GM12878 (cell line): ENCODE measurements around the gene ZNF627. TPM values are rescaled to one million over a fixed set of nuclear protein-coding genes. Genes with fewer than 3 reads are reported as not detected.

ENCODE experiments used
- ATAC-seq: fragments of 200-7000 bp; cut with Tn5 transposase; 3 replicates; pipeline ENCODE4 v1.9.1; 2020; ENCODE audit warnings: mild to moderate bottlenecking, moderate library complexity
- BruUV-seq: library from RNA; stranded (reverse); fragments of 400-500 nt; replicated peaks from 2 replicates; lab custom pipeline; 2021; lab: Mats Ljungman, UMichigan
- CTCF ChIA-PET: fragments of 300-600 bp; sonication (Branson Sonifier 250); formaldehyde crosslinking; extraction: SDS; loops from one replicate; lab custom pipeline; 2021; ENCODE audit warnings: inconsistent platforms; lab: Yijun Ruan, JAX
- POLR2A ChIA-PET: fragments of 350-600 bp; formaldehyde crosslinking; extraction: SDS; loops from one replicate; lab custom pipeline; 2021; ENCODE audit warnings: inconsistent platforms; lab: Charles Lee
- RAD21 ChIA-PET: fragments of 300-600 bp; sonication (Branson Sonifier 250); formaldehyde crosslinking; loops from one replicate; lab custom pipeline; 2023; ENCODE audit warnings: antibody characterized with exemption; ENCODE audit not compliant: unreplicated experiment; lab: Charles Lee
- SMC1A ChIA-PET: fragments of 300-600 bp; sonication (Branson Sonifier 250); formaldehyde crosslinking; loops from one replicate; lab custom pipeline; 2023; ENCODE audit not compliant: unreplicated experiment, uncharacterized antibody; lab: Charles Lee
- DNase-seq: peaks from one replicate; pipeline ENCODE4 v3.0.0-alpha.2; 2011; ENCODE audit warnings: low read depth, low spot score
- FAIRE-seq: peaks from 3 replicates; lab custom pipeline; 2011; peaks lifted over from hg19 to GRCh38; lab: Jason Lieb, UNC
- H2AFZ ChIP-seq: 2 replicates; pipeline ENCODE4 v1.6.0; 2011; ENCODE audit warnings: low read depth, low read length, control low read depth; ENCODE audit not compliant: control insufficient read depth
- H3K27ac ChIP-seq: 2 replicates; pipeline ENCODE4 v1.5.1; 2011; ENCODE audit warnings: control low read depth; ENCODE audit not compliant: control insufficient read depth, insufficient read depth
- H3K27me3 ChIP-seq, 2 experiments: replicated peaks in 1 of 2; 2 replicates each; pipeline versions ENCODE4 v1.6.0 to v1.6.1; 2011; ENCODE audit warnings: low read length in 1 of 2; ENCODE audit not compliant: control insufficient read depth in 2 of 2, insufficient read depth in 2 of 2
- H3K36me3 ChIP-seq, 2 experiments: 2 replicates each; pipeline ENCODE4 v1.5.1; 2011; ENCODE audit warnings: low read length in 1 of 2; ENCODE audit not compliant: control insufficient read depth in 2 of 2, insufficient read depth in 2 of 2
- H3K4me1 ChIP-seq: 2 replicates; pipeline ENCODE4 v1.6.1; 2011; ENCODE audit warnings: mild to moderate bottlenecking, low read length, moderate library complexity, mixed read lengths; ENCODE audit not compliant: control insufficient read depth, insufficient read depth
- H3K4me2 ChIP-seq: 2 replicates; pipeline ENCODE4 v1.6.0; 2011; ENCODE audit warnings: control low read depth; ENCODE audit not compliant: control insufficient read depth, insufficient read depth
- H3K4me3 ChIP-seq: fragments of 200-600 bp; sonication (generic); 2 replicates; pipeline ENCODE4 v1.5.1; 2016
- H3K79me2 ChIP-seq: 2 replicates; pipeline ENCODE4 v1.6.0; 2011; ENCODE audit warnings: low read length; ENCODE audit not compliant: control insufficient read depth, insufficient read depth
- H3K9ac ChIP-seq: 2 replicates; pipeline ENCODE4 v1.8.0; 2011; ENCODE audit warnings: low read length, control low read depth, mixed read lengths; ENCODE audit not compliant: control insufficient read depth, insufficient read depth
- H3K9me3 ChIP-seq: replicated peaks from 3 replicates; pipeline ENCODE4 v1.5.1; 2011; ENCODE audit warnings: mild to moderate bottlenecking, low read length; ENCODE audit not compliant: control insufficient read depth, insufficient read depth
- H4K20me1 ChIP-seq: 2 replicates; pipeline ENCODE4 v1.6.0; 2011; ENCODE audit not compliant: control insufficient read depth, insufficient read depth
- ATF3 ChIP-seq: IDR thresholded peaks from 2 replicates; pipeline ENCODE4 v1.6.1; 2011; ENCODE audit warnings: low read depth, mild to moderate bottlenecking, low read length, moderate library complexity, borderline replicate concordance; ENCODE audit errors: extremely low read depth
- CREM ChIP-seq: IDR thresholded peaks from 2 replicates; pipeline ENCODE4 v1.6.1; 2014; ENCODE audit warnings: antibody characterized with exemption, low read depth
- CTCF ChIP-seq, 3 experiments: IDR thresholded peaks in 2 of 3; conservative IDR thresholded peaks in 1 of 3; 2 replicates each; pipeline ENCODE4 v1.5.1; 2011; ENCODE audit warnings: low read depth in 3 of 3, low read length in 3 of 3, mild to moderate bottlenecking in 3 of 3, control low read depth in 2 of 3, moderate library complexity in 2 of 3, inconsistent platforms in 1 of 3, mixed read lengths in 1 of 3; ENCODE audit not compliant: control insufficient read depth in 2 of 3, insufficient read depth in 1 of 3; ENCODE audit errors: extremely low read depth in 1 of 3
- GATAD2B ChIP-seq: fragments of 450-650 bp; conservative IDR thresholded peaks from 2 replicates; pipeline ENCODE4 v1.6.1; 2017; ENCODE audit warnings: low read depth, mild to moderate bottlenecking, moderate library complexity
- IKZF2 ChIP-seq, 2 experiments: fragments of 450-650 bp; IDR thresholded peaks; 2 replicates each; pipeline ENCODE4 v1.6.1; 2017; ENCODE audit warnings: mild to moderate bottlenecking in 2 of 2, moderate library complexity in 2 of 2
- KAT2A ChIP-seq: conservative IDR thresholded peaks from 2 replicates; pipeline ENCODE4 v1.6.1; 2011; ENCODE audit warnings: low read depth, low read length; ENCODE audit not compliant: control insufficient read depth
- MYC ChIP-seq: IDR thresholded peaks from 2 replicates; pipeline ENCODE4 v1.6.1; 2011; ENCODE audit warnings: mild to moderate bottlenecking, low read length, moderate library complexity, inconsistent platforms; ENCODE audit not compliant: insufficient read depth, insufficient replicate concordance, insufficient read length, severe bottlenecking
- NFXL1 ChIP-seq: fragments of 450-650 bp; IDR thresholded peaks from 2 replicates; pipeline ENCODE4 v1.6.1; 2017; ENCODE audit warnings: antibody characterized with exemption, mild to moderate bottlenecking, borderline replicate concordance
- NFYA ChIP-seq: IDR thresholded peaks from 2 replicates; pipeline ENCODE4 v1.6.1; 2011; ENCODE audit warnings: low read depth, mild to moderate bottlenecking, low read length, improper control_type of control experiment, borderline replicate concordance
- NRF1 ChIP-seq: conservative IDR thresholded peaks from 2 replicates; pipeline ENCODE4 v1.6.1; 2011; ENCODE audit warnings: mild to moderate bottlenecking, low read depth, low read length, improper control_type of control experiment
- RAD51 ChIP-seq: fragments of 450-650 bp; IDR thresholded peaks from 2 replicates; pipeline ENCODE4 v1.6.1; 2016; ENCODE audit warnings: moderate library complexity, mild to moderate bottlenecking, inconsistent platforms
- RB1 ChIP-seq: fragments of 450-650 bp; formaldehyde crosslinking; IDR thresholded peaks from 2 replicates; pipeline ENCODE4 v1.6.1; 2017; ENCODE audit warnings: mild to moderate bottlenecking, borderline replicate concordance
- SREBF1 ChIP-seq: IDR thresholded peaks from 2 replicates; pipeline ENCODE4 v1.6.1; 2012; ENCODE audit warnings: mild to moderate bottlenecking, low read length
- STAT3 ChIP-seq: IDR thresholded peaks from 2 replicates; pipeline ENCODE4 v1.6.1; 2011; ENCODE audit warnings: low read depth, low read length, improper control_type of control experiment
- ZBTB4 ChIP-seq: fragments of 450-650 bp; formaldehyde crosslinking; IDR thresholded peaks from 2 replicates; pipeline ENCODE4 v1.4.0; 2022; ENCODE audit warnings: mild to moderate bottlenecking, moderate library complexity
- WGBS: methylation state at CpG from one replicate; pipeline ENCODE4 v1.1.6; 2016; ENCODE audit warnings: low lambda C conversion rate; ENCODE audit not compliant: insufficient replicate concordance, insufficient coverage; ENCODE audit errors: missing lambda C conversion rate; 5-methylcytosine and 5-hydroxymethylcytosine counted together
- in situ Hi-C: fragments of 300-500 bp; cut with MboI; formaldehyde crosslinking; loops from 9 replicates; pipeline ENCODE4 v1.14.3; 2018; ENCODE audit warnings: mixed read lengths
- intact Hi-C: fragments of 100-400 bp; cut with micrococcal nuclease; formaldehyde crosslinking; loops from one replicate; pipeline ENCODE4 v1.14.2; 2022; ENCODE audit not compliant: unreplicated experiment
- polyA plus RNA-seq, 11 experiments: library from polyadenylated mRNA; depleted of rRNA in 4 of 11; unstranded in 6 of 11; stranded (reverse) in 5 of 11; fragments of >200 nt; fragmentation: Nextera tagmentation in 4 of 11; fragmentation: Illumina TruSeq in 1 of 11; extraction: Ambion mirVana in 4 of 11; extraction: Trizol in 1 of 11; gene quantifications; 1 replicate in 1 of 11; 2 replicates in 10 of 11; pipeline versions ENCODE4 v1.2.1 to v1.2.3, GENCODE V29; 2011 to 2016; ENCODE audit warnings: inconsistent platforms in 2 of 11, missing spikeins in 2 of 11, low read depth in 1 of 11
- total RNA-seq, 4 experiments: library from RNA; depleted of rRNA in 3 of 4; stranded (reverse); fragments of >200 nt in 3 of 4; fragmentation: Illumina TruSeq in 1 of 4; extraction: Trizol in 1 of 4; gene quantifications; 2 replicates each; pipeline versions ENCODE4 v1.2.1 to v1.2.3, GENCODE V29; 2013 to 2021

Gene ZNF627
- total and polyA plus RNA-seq, 10 of the 15 experiments (the other 5 are each of a cell fraction or from before 2014, with no cell fraction given), result 5.1 to 13.7 (median 10.2) TPM

- POLR2A ChIA-PET, result interaction anchor here (0.5 to 0.6 kb wide), 2 partner anchors 592 to 1453 kb away, joined by 3 to 5 read pairs; no protein-coding TSS in a partner anchor
- peak overlapping the region; percentile 26 for H3K4me2 ChIP-seq
- BruUV-seq, result no TSS peak
- 93% methylated on average over 4 of the region's 6 CpGs for WGBS
- H2AFZ ChIP-seq, result no peak overlapping the region
- peaks cover 42% of the 10 kb centered on the region for H3K79me2 ChIP-seq
- SMC1A ChIA-PET, result interaction anchor here (0.9 to 1.3 kb wide), 4 partner anchors 8 to 39 kb away, joined by 3 to 6 read pairs (median 4); no protein-coding TSS in a partner anchor
- no peaks in the 10 kb centered on the region for H4K20me1 ChIP-seq
- DNase-seq, result no peak
- RAD21 ChIA-PET, result interaction anchor here (2.1 kb wide), 1 partner anchor 34 kb away, joined by 8 read pairs; no protein-coding TSS in a partner anchor
- intact Hi-C loops, result no loop called here
- TF ChIP-seq MYC (no peak), RB1 (no peak), STAT3 (no peak), ZBTB4 (CRISPR knock-in tag) (no peak), SREBF1 (no peak), CREM (no peak), CTCF (IDR thresholded peaks at IDR 0.05 in 2 of 3, conservative IDR thresholded peaks at IDR 0.05 in 1 of 3; ENCODE audit: control insufficient read depth in 2 of 3, extremely low read depth in 1 of 3, insufficient read depth in 1 of 3, low read depth in 3 of 3, low read length in 3 of 3) (no peak), IKZF2 (IDR thresholded peaks at IDR 0.05) (no peak), GATAD2B (no peak), NRF1 (no peak), ATF3 (no peak), RAD51 (no peak), NFYA (no peak), NFXL1 (no peak), KAT2A (no peak)
- no peak overlapping the region for H3K9ac ChIP-seq
- peaks cover 7 to 24% of the 10 kb centered on the region in 2 experiments; a peak in 3 of 4 replicates for H3K36me3 ChIP-seq
- no peak overlapping the region for H3K27ac ChIP-seq
- CTCF ChIA-PET, result interaction anchor here (0.6 to 1.2 kb wide), 4 partner anchors 9 to 107 kb away, joined by 3 to 4 read pairs (median 4); no protein-coding TSS in a partner anchor
- no peak for ATAC-seq
- in situ Hi-C loops, result no loop called here
- FAIRE-seq, result no peak
- peaks cover 23% of the 10 kb centered on the region for H3K4me1 ChIP-seq
- no peak overlapping the region for H3K4me3 ChIP-seq
- H3K9me3 ChIP-seq, result no peaks in the 10 kb centered on the region
- H3K27me3 ChIP-seq, result no peaks in the 10 kb centered on the region
Observed at GRCh38 chr19:11555246-11555645, 42.0 kb upstream of the ZNF627 start.
